K562 (cell line): ENCODE data around the gene RSPH10B. TPM values are rescaled to one million over a fixed set of nuclear protein-coding genes. Genes with fewer than 3 reads are reported as not detected.
A peak's percentile ranks its signal among the peaks of the same experiment; 100 is the strongest.

Experiments
- CCAR2 ChIP-seq: fragments of 200-400 bp; formaldehyde crosslinking; IDR thresholded peaks from 2 replicates; pipeline ENCODE4 v1.6.1; 2017; ENCODE audit warnings: mild to moderate bottlenecking, low read depth, low read length
- EZH2 ChIP-seq: IDR thresholded peaks from 2 replicates; pipeline ENCODE4 v1.6.1; 2012; ENCODE audit warnings: low read depth, mild to moderate bottlenecking, inconsistent platforms, low read length, borderline replicate concordance
- HDAC6 ChIP-seq: IDR thresholded peaks from 2 replicates; pipeline ENCODE4 v1.6.1; 2012; ENCODE audit warnings: low read depth, mild to moderate bottlenecking, control low read depth, inconsistent platforms, low read length, moderate library complexity
- KLF10 ChIP-seq: fragments of 250-450 bp; sonication (Bioruptor Pico); IDR thresholded peaks from 2 replicates; pipeline ENCODE4 v1.6.1; 2021; ENCODE audit warnings: matching md5 sums
- LCOR ChIP-seq: sonication (generic); formaldehyde crosslinking; IDR thresholded peaks from 2 replicates; pipeline ENCODE4 v1.8.0; 2022; ENCODE audit warnings: mild to moderate bottlenecking, missing genetic modification reagents
- MAZ ChIP-seq, 2 experiments: fragments of 450-650 bp in 1 of 2; sonication (generic) in 1 of 2; formaldehyde crosslinking; IDR thresholded peaks in 1 of 2; conservative IDR thresholded peaks in 1 of 2; 2 replicates each; pipeline versions ENCODE4 v1.4.0 to v1.5.0; 2020; ENCODE audit warnings: mild to moderate bottlenecking in 1 of 2, missing genetic modification reagents in 1 of 2
- NELFE ChIP-seq: IDR thresholded peaks from 2 replicates; pipeline ENCODE4 v1.6.1; 2011; ENCODE audit warnings: mild to moderate bottlenecking; ENCODE audit not compliant: insufficient read depth, insufficient read length
- POLR2A ChIP-seq: fragments of 450-650 bp; conservative IDR thresholded peaks from 2 replicates; pipeline ENCODE4 v1.6.1; 2016
- POLR3G ChIP-seq: IDR thresholded peaks from 2 replicates; pipeline ENCODE4 v1.6.1; 2011; ENCODE audit not compliant: insufficient read length, insufficient replicate concordance; ENCODE audit errors: extremely low read depth
- RBFOX2 ChIP-seq: fragments of 200-400 bp; formaldehyde crosslinking; IDR thresholded peaks from 2 replicates; pipeline ENCODE4 v1.6.1; 2017; ENCODE audit warnings: low read depth, mild to moderate bottlenecking, low read length, moderate library complexity
- SLC30A9 ChIP-seq: fragments of 250-450 bp; sonication (Bioruptor Pico); IDR thresholded peaks from 2 replicates; pipeline ENCODE4 v1.8.0; 2022; ENCODE audit warnings: mild to moderate bottlenecking, moderate library complexity
- SMARCA4 ChIP-seq: fragments of 450-650 bp; IDR thresholded peaks from 2 replicates; pipeline ENCODE4 v1.6.1; 2016
- SRSF1 ChIP-seq: fragments of 200-400 bp; formaldehyde crosslinking; IDR thresholded peaks from 2 replicates; pipeline ENCODE4 v1.6.1; 2017; ENCODE audit warnings: mild to moderate bottlenecking, low read depth, low read length, moderate library complexity
- TBP ChIP-seq: optimal IDR thresholded peaks from 2 replicates; pipeline ENCODE3; 2011; ENCODE audit warnings: low read depth, low read length, improper control_type of control experiment
- TOE1 ChIP-seq, 2 experiments: fragments of 450-650 bp in 1 of 2; sonication (generic) in 1 of 2; formaldehyde crosslinking in 1 of 2; IDR thresholded peaks; 2 replicates each; pipeline versions ENCODE4 v1.7.1 to v1.8.0; 2016 to 2022; ENCODE audit warnings: borderline replicate concordance in 2 of 2, mild to moderate bottlenecking in 2 of 2, antibody characterized with exemption in 1 of 2, inconsistent platforms in 1 of 2, low read depth in 1 of 2, missing genetic modification reagents in 1 of 2, moderate library complexity in 1 of 2
- ZNF146 ChIP-seq: IDR thresholded peaks from one replicate; pipeline ENCODE4 v1.6.1; 2018; ENCODE audit warnings: missing compliant biosample characterization; ENCODE audit not compliant: unreplicated experiment
- ZNF324 ChIP-seq: fragments of 250-450 bp; sonication (Bioruptor Pico); IDR thresholded peaks from 2 replicates; pipeline ENCODE4 v1.4.0; 2020; ENCODE audit warnings: mild to moderate bottlenecking
- polyA plus RNA-seq, 8 experiments: library from polyadenylated mRNA; depleted of rRNA in 4 of 8; stranded (reverse) in 5 of 8; unstranded in 3 of 8; fragments of >200 nt; fragmentation: Nextera tagmentation in 2 of 8; fragmentation: Illumina TruSeq in 1 of 8; extraction: Ambion mirVana in 2 of 8; extraction: Trizol in 1 of 8; gene quantifications; 2 replicates each; pipeline versions ENCODE4 v1.2.1 to v1.2.3, GENCODE V29; 2011 to 2014; ENCODE audit warnings: inconsistent platforms in 1 of 8, missing spikeins in 1 of 8
- total RNA-seq, 7 experiments: library from RNA; depleted of rRNA in 6 of 7; stranded (reverse); fragments of >200 nt in 6 of 7; fragmentation: Illumina TruSeq in 2 of 7; extraction: Trizol in 2 of 7; gene quantifications; 2 replicates each; pipeline versions ENCODE4 v1.2.1 to v1.2.3, GENCODE V29; 2011 to 2021; ENCODE audit warnings: low replicate concordance in 1 of 7
- TF ChIP-seq, protein P1 (sequence below): fragments of 250-450 bp; sonication (Bioruptor Pico); IDR thresholded peaks from 2 replicates; pipeline ENCODE4 v1.5.0; 2021
- TF ChIP-seq, protein P2 (sequence below): fragments of 450-650 bp; IDR thresholded peaks from 2 replicates; pipeline ENCODE4 v1.6.1; 2016
- TF ChIP-seq, protein P3 (sequence below): fragments of 450-650 bp; IDR thresholded peaks from one replicate; pipeline ENCODE4 v1.6.1; 2018; ENCODE audit warnings: mild to moderate bottlenecking, moderate library complexity; ENCODE audit not compliant: partially characterized antibody
- TF ChIP-seq, protein P4 (sequence below): fragments of 450-650 bp; formaldehyde crosslinking; IDR thresholded peaks from 2 replicates; pipeline ENCODE4 v1.4.0; 2020; ENCODE audit warnings: mild to moderate bottlenecking, moderate library complexity
- TF ChIP-seq, protein P5 (sequence below): fragments of 450-650 bp; IDR thresholded peaks from 2 replicates; pipeline ENCODE4 v1.6.1; 2016; ENCODE audit warnings: missing biosample characterization, missing genetic modification characterization

RSPH10B gene
- total and polyA plus RNA-seq, 9 of the 15 experiments (the other 6 are each of a cell fraction or from before 2014, with no cell fraction given), result 0.01 to 0.09 TPM; not detected in 7

DNA sequence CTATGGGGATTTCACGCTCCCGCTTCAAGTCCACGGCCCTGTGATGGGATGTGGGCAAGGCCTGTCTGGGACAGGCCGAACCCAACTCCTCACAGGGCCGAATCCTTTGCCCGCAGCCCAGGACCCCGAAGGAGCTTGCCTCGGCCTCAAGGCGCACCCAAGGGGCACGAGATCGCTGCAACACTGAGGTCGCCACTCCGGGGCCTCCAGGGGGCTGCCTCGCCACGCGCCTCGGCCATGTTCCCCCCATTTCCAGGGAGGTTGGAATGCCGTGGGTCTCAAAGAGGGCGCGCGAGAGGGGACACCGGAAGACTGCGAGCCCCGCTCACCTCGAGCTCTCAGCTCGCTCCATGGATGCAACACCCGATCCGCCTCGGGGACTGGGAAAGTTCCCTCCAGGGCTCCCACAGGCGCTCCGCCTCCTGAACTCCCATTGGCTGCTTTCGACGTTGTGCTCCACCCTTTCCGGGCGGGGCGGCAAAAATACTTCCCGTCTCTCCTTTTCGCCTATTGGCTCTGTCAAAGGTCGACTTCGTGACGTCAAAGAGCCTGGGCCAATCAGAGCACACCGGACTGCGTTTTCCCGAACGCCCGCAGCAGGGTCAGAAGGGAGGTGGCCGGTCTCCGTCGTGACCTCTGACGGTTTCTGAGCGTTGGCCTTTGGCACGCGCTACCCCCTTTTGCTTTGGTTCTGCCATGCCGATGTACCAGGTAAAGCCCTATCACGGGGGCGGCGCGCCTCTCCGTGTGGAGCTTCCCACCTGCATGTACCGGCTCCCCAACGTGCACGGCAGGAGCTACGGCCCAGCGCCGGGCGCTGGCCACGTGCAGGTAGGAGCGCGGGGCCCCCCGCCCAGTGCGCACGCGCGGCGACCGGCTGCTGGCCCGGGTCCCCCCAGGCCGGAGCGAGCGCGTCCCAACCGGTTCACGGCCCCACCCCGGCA is 38.5 kb upstream of the RSPH10B start, which contains the start of the genes AIMP2 and PMS2 (continued):
- TF ChIP-seq, protein P1, sequence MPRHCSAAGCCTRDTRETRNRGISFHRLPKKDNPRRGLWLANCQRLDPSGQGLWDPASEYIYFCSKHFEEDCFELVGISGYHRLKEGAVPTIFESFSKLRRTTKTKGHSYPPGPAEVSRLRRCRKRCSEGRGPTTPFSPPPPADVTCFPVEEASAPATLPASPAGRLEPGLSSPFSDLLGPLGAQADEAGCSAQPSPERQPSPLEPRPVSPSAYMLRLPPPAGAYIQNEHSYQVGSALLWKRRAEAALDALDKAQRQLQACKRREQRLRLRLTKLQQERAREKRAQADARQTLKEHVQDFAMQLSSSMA (CRISPR knock-in tag), result no peak
- TF ChIP-seq ZNF146 (CRISPR knock-in tag), result no peak
- TF ChIP-seq LCOR (CRISPR knock-in tag), result peak; percentile 93
- TF ChIP-seq, protein P2, sequence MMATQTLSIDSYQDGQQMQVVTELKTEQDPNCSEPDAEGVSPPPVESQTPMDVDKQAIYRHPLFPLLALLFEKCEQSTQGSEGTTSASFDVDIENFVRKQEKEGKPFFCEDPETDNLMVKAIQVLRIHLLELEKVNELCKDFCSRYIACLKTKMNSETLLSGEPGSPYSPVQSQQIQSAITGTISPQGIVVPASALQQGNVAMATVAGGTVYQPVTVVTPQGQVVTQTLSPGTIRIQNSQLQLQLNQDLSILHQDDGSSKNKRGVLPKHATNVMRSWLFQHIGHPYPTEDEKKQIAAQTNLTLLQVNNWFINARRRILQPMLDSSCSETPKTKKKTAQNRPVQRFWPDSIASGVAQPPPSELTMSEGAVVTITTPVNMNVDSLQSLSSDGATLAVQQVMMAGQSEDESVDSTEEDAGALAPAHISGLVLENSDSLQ, result peak; percentile 90
- TF ChIP-seq TOE1 (IDR thresholded peaks at IDR 0.05; ENCODE audit: borderline replicate concordance), result peak; percentile 61; the same call in 1 of the 2 replicates
- TF ChIP-seq TOE1 (CRISPR knock-in tag; IDR thresholded peaks at IDR 0.05; ENCODE audit: borderline replicate concordance, low read depth), result peak; percentile 86
- TF ChIP-seq TBP, result peak; percentile 58
- TF ChIP-seq SRSF1, result 0 out of 2 replicates have a peak, but pooled peaks have one; percentile 18
- no peak for TF ChIP-seq HDAC6
- TF ChIP-seq, protein P3, sequence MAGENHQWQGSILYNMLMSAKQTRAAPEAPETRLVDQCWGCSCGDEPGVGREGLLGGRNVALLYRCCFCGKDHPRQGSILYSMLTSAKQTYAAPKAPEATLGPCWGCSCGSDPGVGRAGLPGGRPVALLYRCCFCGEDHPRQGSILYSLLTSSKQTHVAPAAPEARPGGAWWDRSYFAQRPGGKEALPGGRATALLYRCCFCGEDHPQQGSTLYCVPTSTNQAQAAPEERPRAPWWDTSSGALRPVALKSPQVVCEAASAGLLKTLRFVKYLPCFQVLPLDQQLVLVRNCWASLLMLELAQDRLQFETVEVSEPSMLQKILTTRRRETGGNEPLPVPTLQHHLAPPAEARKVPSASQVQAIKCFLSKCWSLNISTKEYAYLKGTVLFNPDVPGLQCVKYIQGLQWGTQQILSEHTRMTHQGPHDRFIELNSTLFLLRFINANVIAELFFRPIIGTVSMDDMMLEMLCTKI, result no peak
- peak; percentile 87 to 96 for TF ChIP-seq MAZ (CRISPR knock-in tag; conservative IDR thresholded peaks at IDR 0.05 in 1 of 2, IDR thresholded peaks at IDR 0.05 in 1 of 2)
- no peak for TF ChIP-seq NELFE
- TF ChIP-seq SLC30A9 (CRISPR knock-in tag), result no peak
- TF ChIP-seq, protein P4, sequence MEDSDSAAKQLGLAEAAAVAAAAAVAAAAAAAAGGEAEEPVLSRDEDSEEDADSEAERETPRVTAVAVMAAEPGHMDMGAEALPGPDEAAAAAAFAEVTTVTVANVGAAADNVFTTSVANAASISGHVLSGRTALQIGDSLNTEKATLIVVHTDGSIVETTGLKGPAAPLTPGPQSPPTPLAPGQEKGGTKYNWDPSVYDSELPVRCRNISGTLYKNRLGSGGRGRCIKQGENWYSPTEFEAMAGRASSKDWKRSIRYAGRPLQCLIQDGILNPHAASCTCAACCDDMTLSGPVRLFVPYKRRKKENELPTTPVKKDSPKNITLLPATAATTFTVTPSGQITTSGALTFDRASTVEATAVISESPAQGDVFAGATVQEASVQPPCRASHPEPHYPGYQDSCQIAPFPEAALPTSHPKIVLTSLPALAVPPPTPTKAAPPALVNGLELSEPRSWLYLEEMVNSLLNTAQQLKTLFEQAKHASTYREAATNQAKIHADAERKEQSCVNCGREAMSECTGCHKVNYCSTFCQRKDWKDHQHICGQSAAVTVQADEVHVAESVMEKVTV, result 0 out of 2 replicates have a peak, but pooled peaks have one; percentile 23
- no peak for TF ChIP-seq KLF10 (CRISPR knock-in tag)
- TF ChIP-seq POLR3G, result no peak
- TF ChIP-seq SMARCA4, result peak; percentile 9; the same call in 1 of the 2 replicates
- no peak for TF ChIP-seq CCAR2
- TF ChIP-seq ZNF324, result 0 out of 2 replicates have a peak, but pooled peaks have one; percentile 38
- TF ChIP-seq EZH2, result no peak
- TF ChIP-seq, protein P5, sequence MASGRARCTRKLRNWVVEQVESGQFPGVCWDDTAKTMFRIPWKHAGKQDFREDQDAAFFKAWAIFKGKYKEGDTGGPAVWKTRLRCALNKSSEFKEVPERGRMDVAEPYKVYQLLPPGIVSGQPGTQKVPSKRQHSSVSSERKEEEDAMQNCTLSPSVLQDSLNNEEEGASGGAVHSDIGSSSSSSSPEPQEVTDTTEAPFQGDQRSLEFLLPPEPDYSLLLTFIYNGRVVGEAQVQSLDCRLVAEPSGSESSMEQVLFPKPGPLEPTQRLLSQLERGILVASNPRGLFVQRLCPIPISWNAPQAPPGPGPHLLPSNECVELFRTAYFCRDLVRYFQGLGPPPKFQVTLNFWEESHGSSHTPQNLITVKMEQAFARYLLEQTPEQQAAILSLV, result no peak
- TF ChIP-seq POLR2A, result peak; percentile 96
- peak; percentile 97 for TF ChIP-seq RBFOX2
